Kidney epithelial cell (primary cell): ENCODE results near the gene NFAT5. TPM values are rescaled to one million over a fixed set of nuclear protein-coding genes. Genes with fewer than 3 reads are reported as not detected.

Experiments
- DNase-seq: peaks from one replicate; pipeline ENCODE4 v3.0.0-alpha.2; 2010; ENCODE audit warnings: low read depth
- H3K27me3 ChIP-seq: 2 replicates; pipeline ENCODE4 v1.6.0; 2011; ENCODE audit warnings: low read length; ENCODE audit not compliant: control insufficient read depth, insufficient read depth
- H3K36me3 ChIP-seq: 2 replicates; pipeline ENCODE4 v1.5.1; 2011; ENCODE audit warnings: low read length; ENCODE audit not compliant: control insufficient read depth, insufficient read depth
- H3K4me3 ChIP-seq: 2 replicates; pipeline ENCODE4 v1.5.1; 2011; ENCODE audit warnings: low read depth, mild to moderate bottlenecking, control low read depth, low read length
- total RNA-seq: library from RNA; depleted of rRNA; stranded (reverse); fragments of >200 nt; gene quantifications from 2 replicates; pipeline ENCODE4 v1.2.3, GENCODE V29; 2015
- TF ChIP-seq, protein P1 (sequence below): IDR thresholded peaks from 2 replicates; pipeline ENCODE4 v1.5.1; 2011; ENCODE audit warnings: mild to moderate bottlenecking, moderate library complexity, low read length, control low read depth, inconsistent platforms; ENCODE audit not compliant: insufficient read depth, poor library complexity, severe bottlenecking

The NFAT5 gene
- total RNA-seq, 1 donor from 2014 or later: 29.1 TPM

GRCh38 chr16:69611103-69611640 is 45.4 kb downstream of the NFAT5 start:
- peaks cover under 1% of the 10 kb centered on the region for H3K36me3 ChIP-seq
- no peaks in the 10 kb centered on the region for H3K27me3 ChIP-seq
- no peak for DNase-seq
- TF ChIP-seq, protein P1, sequence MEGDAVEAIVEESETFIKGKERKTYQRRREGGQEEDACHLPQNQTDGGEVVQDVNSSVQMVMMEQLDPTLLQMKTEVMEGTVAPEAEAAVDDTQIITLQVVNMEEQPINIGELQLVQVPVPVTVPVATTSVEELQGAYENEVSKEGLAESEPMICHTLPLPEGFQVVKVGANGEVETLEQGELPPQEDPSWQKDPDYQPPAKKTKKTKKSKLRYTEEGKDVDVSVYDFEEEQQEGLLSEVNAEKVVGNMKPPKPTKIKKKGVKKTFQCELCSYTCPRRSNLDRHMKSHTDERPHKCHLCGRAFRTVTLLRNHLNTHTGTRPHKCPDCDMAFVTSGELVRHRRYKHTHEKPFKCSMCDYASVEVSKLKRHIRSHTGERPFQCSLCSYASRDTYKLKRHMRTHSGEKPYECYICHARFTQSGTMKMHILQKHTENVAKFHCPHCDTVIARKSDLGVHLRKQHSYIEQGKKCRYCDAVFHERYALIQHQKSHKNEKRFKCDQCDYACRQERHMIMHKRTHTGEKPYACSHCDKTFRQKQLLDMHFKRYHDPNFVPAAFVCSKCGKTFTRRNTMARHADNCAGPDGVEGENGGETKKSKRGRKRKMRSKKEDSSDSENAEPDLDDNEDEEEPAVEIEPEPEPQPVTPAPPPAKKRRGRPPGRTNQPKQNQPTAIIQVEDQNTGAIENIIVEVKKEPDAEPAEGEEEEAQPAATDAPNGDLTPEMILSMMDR: no peak
- no peak overlapping the region for H3K4me3 ChIP-seq

DNA sequence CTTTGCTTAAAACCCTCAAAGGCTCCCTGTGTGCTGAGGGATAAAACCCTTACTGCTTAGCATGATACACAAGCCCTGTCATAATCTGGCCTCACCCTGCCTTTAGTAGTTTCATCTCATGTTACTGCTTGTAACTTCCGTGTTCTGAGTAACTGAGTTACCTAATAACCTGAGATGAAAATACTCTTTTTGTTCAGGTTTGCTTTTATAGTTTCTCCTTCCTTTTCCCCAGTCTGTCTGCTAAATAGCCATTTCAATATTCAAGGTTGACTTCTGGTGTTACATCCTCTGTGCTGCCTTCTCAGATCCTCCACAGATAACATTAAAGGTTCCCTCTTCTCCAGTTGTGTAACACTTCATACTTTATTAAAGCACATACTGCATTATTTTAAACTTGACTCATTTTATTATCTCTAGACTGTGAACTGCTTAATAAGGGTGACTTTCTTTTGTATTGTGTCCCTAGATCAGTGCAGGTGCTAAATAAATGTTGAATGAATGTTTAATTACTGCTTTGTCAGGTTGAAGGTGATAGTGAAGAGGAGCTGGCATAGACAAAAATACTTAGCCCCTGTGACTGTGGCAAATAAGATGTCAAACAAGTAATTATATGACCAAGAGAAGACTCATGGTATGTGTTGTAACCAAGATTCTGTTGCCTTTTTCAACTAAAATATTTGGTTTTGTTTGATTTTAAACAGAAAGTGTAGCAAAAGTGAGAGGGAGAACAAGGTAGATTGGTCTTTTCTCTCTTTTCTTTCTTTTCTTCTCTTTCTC is 47.8 kb downstream of the NFAT5 start:
- Histone ChIP-seq H3K4me3 (no peak overlapping the region), H3K27me3 (no peaks in the 10 kb centered on the region), H3K36me3 (no peaks in the 10 kb centered on the region)
- TF ChIP-seq, protein P1: no peak
- peak; percentile 26 for DNase-seq

DNA sequence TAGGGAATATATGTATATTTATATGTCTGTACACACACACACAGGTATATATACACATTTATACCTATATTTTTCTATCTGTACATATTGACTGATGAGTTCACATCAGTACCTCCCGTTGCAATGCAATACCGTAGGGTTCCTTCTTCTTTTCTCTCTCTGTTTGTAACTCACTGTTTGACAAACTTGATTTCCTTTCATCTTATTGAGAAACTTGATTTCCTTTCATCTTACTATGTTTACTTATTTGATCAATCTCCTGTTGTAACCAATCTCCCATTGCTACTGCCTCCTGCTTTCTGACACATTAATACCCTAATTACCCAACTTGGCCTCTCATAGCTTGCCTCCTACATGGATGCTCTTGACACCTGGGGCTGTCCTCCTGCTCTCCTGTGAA is 49.8 kb downstream of the NFAT5 start:
- no peak for DNase-seq
- no peaks in the 10 kb centered on the region for H3K27me3 ChIP-seq
- TF ChIP-seq, protein P1: no peak
- no peak overlapping the region for H3K4me3 ChIP-seq
- H3K36me3 ChIP-seq: no peaks in the 10 kb centered on the region

DNA sequence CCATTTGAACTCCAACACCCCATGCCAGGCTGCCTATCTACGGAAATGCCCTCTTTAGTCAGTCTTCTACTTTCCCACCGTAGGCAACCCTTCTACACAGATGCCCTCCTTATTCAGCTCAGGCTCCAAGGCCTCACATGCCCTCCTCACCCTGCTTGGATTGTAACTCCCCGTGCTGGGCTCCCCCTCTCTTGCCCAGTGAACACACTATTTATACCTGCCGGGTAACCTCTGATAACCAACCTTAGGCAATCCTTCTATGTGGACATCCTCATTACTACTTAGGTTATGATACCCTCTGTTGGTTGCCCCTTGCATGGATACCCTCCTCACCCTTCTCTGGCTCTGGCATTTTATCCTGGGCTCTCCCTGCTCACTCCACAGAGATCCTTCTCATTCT is 50.3 kb downstream of the NFAT5 start:
- TF ChIP-seq, protein P1: no peak
- Histone ChIP-seq H3K36me3 (no peaks in the 10 kb centered on the region), H3K27me3 (no peaks in the 10 kb centered on the region), H3K4me3 (no peak overlapping the region)
- DNase-seq: no peak

GRCh38 chr16:69618307-69618706 is 52.5 kb downstream of the NFAT5 start:
- Histone ChIP-seq H3K36me3 (no peaks in the 10 kb centered on the region), H3K4me3 (no peak overlapping the region), H3K27me3 (no peaks in the 10 kb centered on the region)
- TF ChIP-seq, protein P1: no peak
- DNase-seq: no peak
